Astrocyte (in vitro differentiated cells and primary cell): Measurements from ENCODE around the gene CPTP. TPM values are rescaled to one million over a fixed set of nuclear protein-coding genes. Genes with fewer than 3 reads are reported as not detected.
A peak's percentile ranks its signal among the peaks of the same experiment; 100 is the strongest.

Experiments used
- DNase-seq: peaks from one replicate; pipeline ENCODE4 v3.0.0-alpha.2; 2010; ENCODE audit warnings: low read depth
- FAIRE-seq: peaks from 2 replicates; lab custom pipeline; 2011; peaks lifted over from hg19 to GRCh38; lab: Jason Lieb, UNC
- H2AFZ ChIP-seq: 2 replicates; pipeline ENCODE4 v1.6.0; 2012; ENCODE audit warnings: low read depth, low read length, inconsistent platforms
- H3K27ac ChIP-seq: 2 replicates; pipeline ENCODE4 v1.5.1; 2011; ENCODE audit warnings: low read depth, low read length, inconsistent platforms
- H3K27me3 ChIP-seq: 2 replicates; pipeline ENCODE4 v1.6.0; 2011; ENCODE audit warnings: low read length, inconsistent platforms; ENCODE audit not compliant: insufficient read depth
- H3K36me3 ChIP-seq: 2 replicates; pipeline ENCODE4 v1.5.1; 2011; ENCODE audit warnings: low read length, inconsistent platforms; ENCODE audit not compliant: insufficient read depth
- H3K4me1 ChIP-seq: 2 replicates; pipeline ENCODE4 v1.5.1; 2011; ENCODE audit warnings: low read length, inconsistent platforms; ENCODE audit not compliant: insufficient read depth
- H3K4me2 ChIP-seq: 2 replicates; pipeline ENCODE4 v1.6.0; 2012; ENCODE audit warnings: low read length, inconsistent platforms
- H3K4me3 ChIP-seq: 2 replicates; pipeline ENCODE4 v1.5.1; 2011; ENCODE audit warnings: low read depth, mild to moderate bottlenecking, low read length, inconsistent platforms; ENCODE audit not compliant: insufficient read depth
- H3K79me2 ChIP-seq: 2 replicates; pipeline ENCODE4 v1.6.0; 2012; ENCODE audit warnings: mild to moderate bottlenecking, low read length, inconsistent platforms; ENCODE audit not compliant: insufficient read depth
- H3K9ac ChIP-seq: 2 replicates; pipeline ENCODE4 v1.6.0; 2012; ENCODE audit warnings: mild to moderate bottlenecking, low read length, inconsistent platforms
- H3K9me3 ChIP-seq: 2 replicates; pipeline ENCODE4 v1.5.1; 2012; ENCODE audit warnings: low read depth, mild to moderate bottlenecking, low read length, inconsistent platforms; ENCODE audit not compliant: insufficient read depth
- H4K20me1 ChIP-seq: 2 replicates; pipeline ENCODE4 v1.6.0; 2012; ENCODE audit warnings: low read length, inconsistent platforms; ENCODE audit not compliant: insufficient read depth
- H3K27ac Mint-ChIP-seq: one replicate; pipeline ENCODE4 v1.8.0; 2021; ENCODE audit warnings: mild to moderate bottlenecking, mixed read lengths; ENCODE audit not compliant: unreplicated experiment
- H3K27me3 Mint-ChIP-seq: one replicate; pipeline ENCODE4 v1.8.0; 2021; ENCODE audit warnings: low read depth, mixed read lengths; ENCODE audit not compliant: unreplicated experiment
- H3K36me3 Mint-ChIP-seq: one replicate; pipeline ENCODE4 v1.8.0; 2021; ENCODE audit warnings: low read depth, mixed read lengths; ENCODE audit not compliant: unreplicated experiment
- H3K4me1 Mint-ChIP-seq: one replicate; pipeline ENCODE4 v1.8.0; 2021; ENCODE audit warnings: low read depth, mixed read lengths; ENCODE audit not compliant: unreplicated experiment
- H3K4me3 Mint-ChIP-seq: one replicate; pipeline ENCODE4 v1.8.0; 2021; ENCODE audit warnings: mild to moderate bottlenecking, moderate library complexity, mixed read lengths; ENCODE audit not compliant: unreplicated experiment
- H3K9me3 Mint-ChIP-seq: one replicate; pipeline ENCODE4 v1.8.0; 2021; ENCODE audit warnings: mild to moderate bottlenecking, mixed read lengths; ENCODE audit not compliant: unreplicated experiment
- EZH2 ChIP-seq: IDR thresholded peaks from 2 replicates; pipeline ENCODE4 v1.6.1; 2012; ENCODE audit warnings: mild to moderate bottlenecking, low read length, inconsistent platforms; ENCODE audit not compliant: insufficient read depth
- total RNA-seq: library from RNA; stranded (reverse); gene quantifications from 2 replicates; pipeline ENCODE4 v1.2.1, GENCODE V29; 2021
- TF ChIP-seq, protein P1 (sequence below): IDR thresholded peaks from 2 replicates; pipeline ENCODE4 v1.5.1; 2011; ENCODE audit warnings: low read depth, mild to moderate bottlenecking, inconsistent platforms, low read length, moderate library complexity; ENCODE audit not compliant: insufficient read depth

Gene CPTP
- total RNA-seq, 1 donor from 2014 or later, result 28.5 TPM

GRCh38 chr1:1291548-1292441 lies 32.8 kb upstream of the CPTP start:
- Mint-ChIP-seq H3K27ac (peak overlapping the region; percentile 26), H3K4me1 (no peaks in the 10 kb centered on the region), H3K36me3 (no peaks in the 10 kb centered on the region), H3K9me3 (no peaks in the 10 kb centered on the region), H3K27me3 (no peaks in the 10 kb centered on the region), H3K4me3 (no peak overlapping the region)
- DNase-seq, result peak; percentile 35
- H3K9me3 ChIP-seq, result no peaks in the 10 kb centered on the region
- no peaks in the 10 kb centered on the region for H3K36me3 ChIP-seq
- FAIRE-seq, result no peak
- no peak overlapping the region for H2AFZ ChIP-seq
- no peak overlapping the region for H3K4me2 ChIP-seq
- H3K27ac ChIP-seq, result no peak overlapping the region
- H4K20me1 ChIP-seq, result peaks cover 8% of the 10 kb centered on the region
- H3K27me3 ChIP-seq, result no peaks in the 10 kb centered on the region
- H3K9ac ChIP-seq, result no peak overlapping the region
- no peak overlapping the region for H3K4me3 ChIP-seq
- H3K4me1 ChIP-seq, result no peaks in the 10 kb centered on the region
- no peaks in the 10 kb centered on the region for H3K79me2 ChIP-seq
- TF ChIP-seq, protein P1, sequence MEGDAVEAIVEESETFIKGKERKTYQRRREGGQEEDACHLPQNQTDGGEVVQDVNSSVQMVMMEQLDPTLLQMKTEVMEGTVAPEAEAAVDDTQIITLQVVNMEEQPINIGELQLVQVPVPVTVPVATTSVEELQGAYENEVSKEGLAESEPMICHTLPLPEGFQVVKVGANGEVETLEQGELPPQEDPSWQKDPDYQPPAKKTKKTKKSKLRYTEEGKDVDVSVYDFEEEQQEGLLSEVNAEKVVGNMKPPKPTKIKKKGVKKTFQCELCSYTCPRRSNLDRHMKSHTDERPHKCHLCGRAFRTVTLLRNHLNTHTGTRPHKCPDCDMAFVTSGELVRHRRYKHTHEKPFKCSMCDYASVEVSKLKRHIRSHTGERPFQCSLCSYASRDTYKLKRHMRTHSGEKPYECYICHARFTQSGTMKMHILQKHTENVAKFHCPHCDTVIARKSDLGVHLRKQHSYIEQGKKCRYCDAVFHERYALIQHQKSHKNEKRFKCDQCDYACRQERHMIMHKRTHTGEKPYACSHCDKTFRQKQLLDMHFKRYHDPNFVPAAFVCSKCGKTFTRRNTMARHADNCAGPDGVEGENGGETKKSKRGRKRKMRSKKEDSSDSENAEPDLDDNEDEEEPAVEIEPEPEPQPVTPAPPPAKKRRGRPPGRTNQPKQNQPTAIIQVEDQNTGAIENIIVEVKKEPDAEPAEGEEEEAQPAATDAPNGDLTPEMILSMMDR, result peak; percentile 37
- no peak for TF ChIP-seq EZH2

- Histone ChIP-seq H3K9me3 (no peaks in the 10 kb centered on the region), H3K27ac (no peak overlapping the region), H3K4me3 (no peak overlapping the region), H3K36me3 (no peaks in the 10 kb centered on the region), H3K4me1 (no peaks in the 10 kb centered on the region), H3K27me3 (no peaks in the 10 kb centered on the region), H3K79me2 (no peaks in the 10 kb centered on the region), H3K9ac (no peak overlapping the region), H4K20me1 (peaks cover 8% of the 10 kb centered on the region), H2AFZ (no peak overlapping the region), H3K4me2 (no peak overlapping the region)
- Mint-ChIP-seq H3K4me3 (no peak overlapping the region), H3K27me3 (no peaks in the 10 kb centered on the region), H3K4me1 (no peaks in the 10 kb centered on the region), H3K9me3 (no peaks in the 10 kb centered on the region), H3K27ac (no peak overlapping the region), H3K36me3 (no peaks in the 10 kb centered on the region)
- TF ChIP-seq, protein P1, result no peak
- TF ChIP-seq EZH2, result no peak
- DNase-seq (no peak), FAIRE-seq (no peak)
Observed at GRCh38 chr1:1292442-1292779, 32.2 kb upstream of the CPTP start.

GRCh38 chr1:1292851-1293250 lies 31.8 kb upstream of the CPTP start:
- H3K27me3 Mint-ChIP-seq, result no peaks in the 10 kb centered on the region
- no peaks in the 10 kb centered on the region for H3K9me3 Mint-ChIP-seq
- H3K4me3 Mint-ChIP-seq, result no peak overlapping the region
- DNase-seq, result no peak
- no peak for TF ChIP-seq EZH2
- TF ChIP-seq, protein P1, result no peak
- H3K79me2 ChIP-seq, result no peaks in the 10 kb centered on the region
- no peak overlapping the region for H3K4me3 ChIP-seq
- H2AFZ ChIP-seq, result no peak overlapping the region
- peaks cover 8% of the 10 kb centered on the region for H4K20me1 ChIP-seq
- H3K36me3 ChIP-seq, result no peaks in the 10 kb centered on the region
- no peak overlapping the region for H3K27ac Mint-ChIP-seq
- no peaks in the 10 kb centered on the region for H3K4me1 Mint-ChIP-seq
- H3K27ac ChIP-seq, result no peak overlapping the region
- no peaks in the 10 kb centered on the region for H3K9me3 ChIP-seq
- H3K36me3 Mint-ChIP-seq, result no peaks in the 10 kb centered on the region
- H3K27me3 ChIP-seq, result no peaks in the 10 kb centered on the region
- H3K4me1 ChIP-seq, result no peaks in the 10 kb centered on the region
- H3K9ac ChIP-seq, result no peak overlapping the region
- H3K4me2 ChIP-seq, result no peak overlapping the region
- no peak for FAIRE-seq
